Activated naive CD4-positive, alpha-beta T cell (primary cell): ENCODE results near the gene MON2.
A peak's percentile ranks its signal among the peaks of the same experiment; 100 is the strongest.
"Not testable (repeated sequence)": the region's sequence is repeated elsewhere in the genome, so short reads cannot be mapped to it uniquely, and the experiment has no call there.

Experiments used
- DNase-seq, 4 experiments: peaks; one replicate each; lab custom pipeline; 2025; lab: John Stamatoyannopoulos, UW

The MON2 gene

GRCh38 chr12:62466594-62467491, at the start of gene MON2:
TSS of gene MON2 (plus strand) at chr12:62466826. CDS start at chr12:62467208, 382 bp downstream.
- peak; percentile 43 to 77 (median 66) for DNase-seq

GRCh38 chr12:62426089-62426488, 40.5 kb upstream of the MON2 start:
- no peak for DNase-seq

GRCh38 chr12:62429457-62429856, 37.2 kb upstream of the MON2 start:
- DNase-seq: no peak

- no peak for DNase-seq
These were observed 31.9 kb upstream of the MON2 start for GRCh38 chr12:62434494-62435302.

- DNase-seq: peak in 3 of 4 experiments; percentile 3 to 20 (median 6)
These were observed 31.1 kb upstream of the MON2 start for GRCh38 chr12:62435303-62436163.

- DNase-seq: no peak
These were observed 30.5 kb upstream of the MON2 start for GRCh38 chr12:62436164-62436503.

GRCh38 chr12:62438098-62438692, 28.4 kb upstream of the MON2 start:
- DNase-seq: peak in 2 of 4 experiments; percentile 6 to 11

GRCh38 chr12:62446754-62447452, 19.7 kb upstream of the MON2 start:
- DNase-seq: no peak

GRCh38 chr12:62448436-62448835, 18.2 kb upstream of the MON2 start:
- no peak for DNase-seq

- not testable (repeated sequence) for DNase-seq
These were observed 11.2 kb upstream of the MON2 start for GRCh38 chr12:62455429-62455828.

GRCh38 chr12:62458626-62459025, 8.0 kb upstream of the MON2 start:
- no peak for DNase-seq

- DNase-seq: no peak
These were observed 6.7 kb upstream of the MON2 start for GRCh38 chr12:62459976-62460375.

- not testable (repeated sequence) for DNase-seq
These were observed 5.3 kb upstream of the MON2 start for GRCh38 chr12:62461171-62461837.

GRCh38 chr12:62463252-62463651, 3.4 kb upstream of the MON2 start:
- DNase-seq: not testable (repeated sequence)

- DNase-seq: no peak
These were observed 520 bp upstream of the MON2 start for GRCh38 chr12:62466018-62466593.

GRCh38 chr12:62468397-62468796, 1.8 kb downstream of the MON2 start:
- DNase-seq: no peak

GRCh38 chr12:62468935-62469334, 2.3 kb downstream of the MON2 start:
- DNase-seq: no peak

GRCh38 chr12:62469704-62470103, 3.1 kb downstream of the MON2 start:
- DNase-seq: no peak

GRCh38 chr12:62471734-62472133, 5.1 kb downstream of the MON2 start:
- DNase-seq: no peak

- DNase-seq: no peak
These were observed 5.8 kb downstream of the MON2 start for GRCh38 chr12:62472472-62472871.
